ENCODE data around the gene ITK. TPM values are rescaled to one million over a fixed set of nuclear protein-coding genes. Genes with fewer than 3 reads are reported as not detected.

Gene ITK
- total and polyA plus RNA-seq, 2 experiments from 2014 or later, result 0.08 TPM; not detected in 1

DNA sequence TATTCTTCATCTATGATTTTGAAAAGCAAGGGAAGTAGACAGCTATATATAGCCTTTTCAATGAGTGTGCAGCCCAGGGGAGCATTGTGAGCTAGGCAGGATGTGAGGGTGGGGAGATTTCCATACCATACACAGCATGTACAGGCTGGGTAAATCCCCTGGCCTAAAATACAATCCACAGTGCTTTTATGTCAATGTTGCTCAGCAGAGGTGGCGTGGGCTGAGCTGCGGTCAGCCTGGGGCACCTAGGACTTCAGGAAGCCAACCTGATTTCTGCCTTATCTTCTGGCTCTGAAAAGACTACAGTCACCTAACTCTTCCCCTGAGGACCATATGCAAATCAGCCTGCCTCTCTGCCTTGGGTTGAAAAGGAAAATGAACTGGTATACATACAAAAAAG lies 8.2 kb upstream of the ITK start:
- Histone ChIP-seq H3F3A (replicated peaks; ENCODE audit: low read depth) (no peaks in the 10 kb centered on the region), H3K79me2 (replicated peaks; ENCODE audit: insufficient read depth) (no peaks in the 10 kb centered on the region), H4K20me1 (replicated peaks; ENCODE audit: insufficient read depth) (no peaks in the 10 kb centered on the region), H3K36me3 (ENCODE audit: insufficient read depth) (no peaks in the 10 kb centered on the region), H2AFZ (peak overlapping the region; percentile 83; the same call in 1 of the 2 replicates), H3K4me1 (ENCODE audit: insufficient read depth) (no peaks in the 10 kb centered on the region; the same call in 1 of the 2 replicates), H3K27me3 (ENCODE audit: insufficient read depth) (no peaks in the 10 kb centered on the region), H3K4me3 (no peak overlapping the region), H3K27ac (ENCODE audit: low read depth) (no peak overlapping the region), H3K4me2 (no peak overlapping the region), H3K9me2 (ENCODE audit: insufficient read depth) (peaks cover 12% of the 10 kb centered on the region)
- peaks cover 11% of the 10 kb centered on the region; the same call in 2 of the 3 replicates for H3K9me3 Mint-ChIP-seq
- TF ChIP-seq NANOG (IDR thresholded peaks at IDR 0.05; ENCODE audit: borderline replicate concordance), result no peak
- no peak for TF ChIP-seq ZNF114 (CRISPR knock-in tag; IDR thresholded peaks at IDR 0.05)
- TF ChIP-seq JUNB (IDR thresholded peaks at IDR 0.05; ENCODE audit: unreplicated experiment), result no peak
- TF ChIP-seq, protein P1, sequence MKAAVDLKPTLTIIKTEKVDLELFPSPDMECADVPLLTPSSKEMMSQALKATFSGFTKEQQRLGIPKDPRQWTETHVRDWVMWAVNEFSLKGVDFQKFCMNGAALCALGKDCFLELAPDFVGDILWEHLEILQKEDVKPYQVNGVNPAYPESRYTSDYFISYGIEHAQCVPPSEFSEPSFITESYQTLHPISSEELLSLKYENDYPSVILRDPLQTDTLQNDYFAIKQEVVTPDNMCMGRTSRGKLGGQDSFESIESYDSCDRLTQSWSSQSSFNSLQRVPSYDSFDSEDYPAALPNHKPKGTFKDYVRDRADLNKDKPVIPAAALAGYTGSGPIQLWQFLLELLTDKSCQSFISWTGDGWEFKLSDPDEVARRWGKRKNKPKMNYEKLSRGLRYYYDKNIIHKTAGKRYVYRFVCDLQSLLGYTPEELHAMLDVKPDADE (IDR thresholded peaks at IDR 0.05), result no peak
- no peak for TF ChIP-seq CREB1 (CRISPR knock-in tag; IDR thresholded peaks at IDR 0.05; ENCODE audit: low read depth)
- TF ChIP-seq, protein P2, sequence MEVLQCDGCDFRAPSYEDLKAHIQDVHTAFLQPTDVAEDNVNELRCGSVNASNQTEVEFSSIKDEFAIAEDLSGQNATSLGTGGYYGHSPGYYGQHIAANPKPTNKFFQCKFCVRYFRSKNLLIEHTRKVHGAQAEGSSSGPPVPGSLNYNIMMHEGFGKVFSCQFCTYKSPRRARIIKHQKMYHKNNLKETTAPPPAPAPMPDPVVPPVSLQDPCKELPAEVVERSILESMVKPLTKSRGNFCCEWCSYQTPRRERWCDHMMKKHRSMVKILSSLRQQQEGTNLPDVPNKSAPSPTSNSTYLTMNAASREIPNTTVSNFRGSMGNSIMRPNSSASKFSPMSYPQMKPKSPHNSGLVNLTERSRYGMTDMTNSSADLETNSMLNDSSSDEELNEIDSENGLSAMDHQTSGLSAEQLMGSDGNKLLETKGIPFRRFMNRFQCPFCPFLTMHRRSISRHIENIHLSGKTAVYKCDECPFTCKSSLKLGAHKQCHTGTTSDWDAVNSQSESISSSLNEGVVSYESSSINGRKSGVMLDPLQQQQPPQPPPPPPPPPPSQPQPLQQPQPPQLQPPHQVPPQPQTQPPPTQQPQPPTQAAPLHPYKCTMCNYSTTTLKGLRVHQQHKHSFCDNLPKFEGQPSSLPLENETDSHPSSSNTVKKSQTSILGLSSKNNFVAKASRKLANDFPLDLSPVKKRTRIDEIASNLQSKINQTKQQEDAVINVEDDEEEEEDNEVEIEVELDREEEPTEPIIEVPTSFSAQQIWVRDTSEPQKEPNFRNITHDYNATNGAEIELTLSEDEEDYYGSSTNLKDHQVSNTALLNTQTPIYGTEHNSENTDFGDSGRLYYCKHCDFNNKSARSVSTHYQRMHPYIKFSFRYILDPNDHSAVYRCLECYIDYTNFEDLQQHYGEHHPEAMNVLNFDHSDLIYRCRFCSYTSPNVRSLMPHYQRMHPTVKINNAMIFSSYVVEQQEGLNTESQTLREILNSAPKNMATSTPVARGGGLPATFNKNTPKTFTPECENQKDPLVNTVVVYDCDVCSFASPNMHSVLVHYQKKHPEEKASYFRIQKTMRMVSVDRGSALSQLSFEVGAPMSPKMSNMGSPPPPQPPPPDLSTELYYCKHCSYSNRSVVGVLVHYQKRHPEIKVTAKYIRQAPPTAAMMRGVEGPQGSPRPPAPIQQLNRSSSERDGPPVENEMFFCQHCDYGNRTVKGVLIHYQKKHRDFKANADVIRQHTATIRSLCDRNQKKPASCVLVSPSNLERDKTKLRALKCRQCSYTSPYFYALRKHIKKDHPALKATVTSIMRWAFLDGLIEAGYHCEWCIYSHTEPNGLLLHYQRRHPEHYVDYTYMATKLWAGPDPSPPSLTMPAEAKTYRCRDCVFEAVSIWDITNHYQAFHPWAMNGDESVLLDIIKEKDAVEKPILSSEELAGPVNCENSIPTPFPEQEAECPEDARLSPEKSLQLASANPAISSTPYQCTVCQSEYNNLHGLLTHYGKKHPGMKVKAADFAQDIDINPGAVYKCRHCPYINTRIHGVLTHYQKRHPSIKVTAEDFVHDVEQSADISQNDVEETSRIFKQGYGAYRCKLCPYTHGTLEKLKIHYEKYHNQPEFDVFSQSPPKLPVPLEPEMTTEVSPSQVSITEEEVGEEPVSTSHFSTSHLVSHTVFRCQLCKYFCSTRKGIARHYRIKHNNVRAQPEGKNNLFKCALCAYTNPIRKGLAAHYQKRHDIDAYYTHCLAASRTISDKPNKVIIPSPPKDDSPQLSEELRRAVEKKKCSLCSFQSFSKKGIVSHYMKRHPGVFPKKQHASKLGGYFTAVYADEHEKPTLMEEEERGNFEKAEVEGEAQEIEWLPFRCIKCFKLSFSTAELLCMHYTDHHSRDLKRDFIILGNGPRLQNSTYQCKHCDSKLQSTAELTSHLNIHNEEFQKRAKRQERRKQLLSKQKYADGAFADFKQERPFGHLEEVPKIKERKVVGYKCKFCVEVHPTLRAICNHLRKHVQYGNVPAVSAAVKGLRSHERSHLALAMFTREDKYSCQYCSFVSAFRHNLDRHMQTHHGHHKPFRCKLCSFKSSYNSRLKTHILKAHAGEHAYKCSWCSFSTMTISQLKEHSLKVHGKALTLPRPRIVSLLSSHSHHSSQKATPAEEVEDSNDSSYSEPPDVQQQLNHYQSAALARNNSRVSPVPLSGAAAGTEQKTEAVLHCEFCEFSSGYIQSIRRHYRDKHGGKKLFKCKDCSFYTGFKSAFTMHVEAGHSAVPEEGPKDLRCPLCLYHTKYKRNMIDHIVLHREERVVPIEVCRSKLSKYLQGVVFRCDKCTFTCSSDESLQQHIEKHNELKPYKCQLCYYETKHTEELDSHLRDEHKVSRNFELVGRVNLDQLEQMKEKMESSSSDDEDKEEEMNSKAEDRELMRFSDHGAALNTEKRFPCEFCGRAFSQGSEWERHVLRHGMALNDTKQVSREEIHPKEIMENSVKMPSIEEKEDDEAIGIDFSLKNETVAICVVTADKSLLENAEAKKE (CRISPR knock-in tag; IDR thresholded peaks at IDR 0.05), result no peak
- no peak for TF ChIP-seq POLR2AphosphoS5 (IDR thresholded peaks at IDR 0.05; ENCODE audit: low read depth)
- peaks cover 21% of the 10 kb centered on the region; the same call in 2 of the 3 replicates for H3K4me1 Mint-ChIP-seq
- H3K4me3 Mint-ChIP-seq, result no peak overlapping the region
- DNase-seq (ENCODE audit: low spot score), result no peak
- no peak overlapping the region for H3K27ac Mint-ChIP-seq
- H3K36me3 Mint-ChIP-seq (ENCODE audit: low read depth), result no peaks in the 10 kb centered on the region; the same call in 2 of the 3 replicates
- no peaks in the 10 kb centered on the region for H3K27me3 Mint-ChIP-seq (ENCODE audit: insufficient read depth, low read depth, poor library complexity)
- no peak for ATAC-seq
